ENCODE measurements around the gene WWC1. TPM values are rescaled to one million over a fixed set of nuclear protein-coding genes. Genes with fewer than 3 reads are reported as not detected.
"Not testable (repeated sequence)": the region's sequence is repeated elsewhere in the genome, so short reads cannot be mapped to it uniquely, and the experiment has no call there.

WWC1 gene
- polyA plus RNA-seq, 1 donor = 80.0 TPM

DNA sequence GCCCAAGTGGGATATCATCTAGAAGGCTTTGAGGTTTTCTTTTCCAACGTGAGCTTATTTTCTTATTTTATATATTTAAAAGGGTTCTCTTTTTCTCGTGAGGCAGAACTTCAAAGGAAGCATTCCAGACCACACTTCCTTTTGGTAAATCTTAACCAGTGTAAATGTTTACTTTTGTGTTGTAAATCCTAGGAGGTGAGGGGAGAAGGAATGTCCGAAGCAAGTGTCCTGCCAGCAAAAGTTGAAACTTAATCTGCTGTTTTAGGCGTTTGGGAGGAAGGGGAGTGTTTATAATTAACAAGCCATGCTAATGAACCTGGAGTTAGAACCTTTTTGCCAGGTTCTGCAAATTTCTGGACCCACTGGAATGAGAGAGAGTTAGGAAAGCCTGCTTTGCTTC lies 37.9 kb downstream of the WWC1 start:
- peak; percentile 49 for DNase-seq

DNA sequence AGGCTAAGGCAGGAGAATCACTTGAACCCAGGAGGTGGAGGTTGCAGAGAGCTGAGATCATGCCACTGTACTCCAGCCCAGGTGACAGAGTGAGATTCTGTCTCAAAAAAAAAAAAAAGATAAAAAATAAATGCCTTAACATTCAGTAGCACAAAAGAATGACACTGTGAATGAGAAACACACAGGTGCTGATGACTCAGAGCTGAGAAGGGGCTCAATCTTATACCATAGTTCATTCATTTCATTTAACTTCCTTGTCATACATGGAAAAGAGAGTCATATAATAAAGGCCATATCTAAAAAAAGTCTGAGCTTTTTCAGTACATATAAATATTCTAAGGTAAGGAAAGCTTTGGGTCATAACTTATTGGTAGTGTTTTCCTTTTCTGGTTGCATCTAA lies 40.6 kb downstream of the WWC1 start:
- DNase-seq = no peak

DNA sequence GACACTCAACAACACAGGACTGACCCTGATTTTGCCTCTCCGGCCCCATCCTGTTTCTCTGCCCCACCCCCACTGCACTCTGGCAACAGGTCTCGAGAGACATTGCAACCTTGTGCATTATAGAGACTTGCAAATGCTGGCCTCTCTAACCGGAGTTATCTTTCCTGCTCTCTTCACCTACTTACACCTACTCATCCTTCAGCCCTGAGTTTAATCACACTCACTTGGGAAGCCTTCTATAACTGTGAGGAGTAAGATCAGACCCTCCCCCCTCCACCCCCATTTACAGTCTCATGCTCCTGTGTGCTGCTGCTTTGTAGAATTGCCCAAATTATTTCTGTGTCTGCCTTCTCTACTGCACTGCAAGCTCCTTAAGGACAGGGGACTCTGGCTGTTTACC lies 42.8 kb downstream of the WWC1 start:
- no peak for DNase-seq

- peak; percentile 78 for DNase-seq
These were observed 43.2 kb downstream of the WWC1 start for GRCh38 chr5:168334695-168335094.

DNA sequence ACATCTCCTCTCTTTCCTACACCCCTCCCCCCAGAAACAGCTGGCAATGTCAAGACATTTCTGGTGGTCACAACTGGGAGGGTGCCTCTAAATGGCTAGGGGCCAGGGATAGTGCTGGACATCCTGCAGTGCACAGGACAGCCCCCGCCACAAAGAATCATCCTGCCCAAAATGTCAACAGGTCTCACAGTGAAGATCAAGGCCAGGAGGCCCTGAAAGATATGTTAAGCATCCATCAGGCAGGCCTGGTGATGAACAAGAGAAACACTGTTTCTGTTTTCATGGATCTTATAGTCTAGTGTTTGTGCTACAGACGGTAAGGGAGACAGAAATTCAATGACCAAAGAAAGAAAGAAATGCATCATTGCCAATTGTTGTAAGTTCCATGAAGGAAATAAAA lies 45.9 kb downstream of the WWC1 start:
- DNase-seq = no peak

GRCh38 chr5:168339109-168339771 lies 47.8 kb downstream of the WWC1 start:
- no peak for DNase-seq

DNA sequence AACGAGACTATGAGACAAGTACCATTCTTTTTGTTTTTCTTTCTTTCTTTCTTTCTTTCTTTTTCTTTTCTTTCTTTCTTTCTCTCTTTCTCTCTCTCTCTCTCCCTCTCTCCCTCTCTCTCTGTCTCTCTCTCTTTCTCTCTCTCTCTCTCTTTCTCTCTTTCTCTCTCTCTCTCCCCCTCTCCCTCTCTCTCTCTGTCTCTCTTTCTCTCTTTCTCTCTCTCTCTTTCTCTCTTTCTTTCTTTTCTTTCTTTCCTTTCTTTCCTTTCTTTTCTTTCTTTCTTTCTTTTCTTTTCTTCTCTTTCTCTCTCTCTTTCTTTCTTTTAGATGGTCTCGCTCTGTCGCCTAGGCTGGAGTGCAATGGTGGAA lies 48.3 kb downstream of the WWC1 start:
- not testable (repeated sequence) for DNase-seq

DNA sequence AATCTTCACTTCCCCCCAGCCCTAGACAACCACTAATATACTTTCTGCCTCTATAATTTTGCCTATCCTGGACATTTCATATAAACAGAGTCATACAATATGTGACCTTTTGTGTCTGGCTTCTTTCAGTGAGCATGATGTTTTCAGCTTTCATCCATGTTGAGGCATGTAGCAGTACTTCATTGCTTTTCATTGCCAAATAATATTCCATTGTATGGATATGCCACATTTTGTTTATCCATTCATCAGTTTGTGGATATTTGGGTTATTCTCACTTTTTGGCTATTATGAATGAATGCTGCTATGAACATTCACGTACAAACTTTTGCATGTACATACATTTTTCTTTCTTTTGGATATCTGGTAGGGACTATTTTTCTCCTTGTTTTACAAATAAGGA lies 49.0 kb downstream of the WWC1 start:
- no peak for DNase-seq

GRCh38 chr5:168341178-168341577 lies 49.7 kb downstream of the WWC1 start:
- DNase-seq = no peak

- no peak for DNase-seq
These were observed 50.8 kb downstream of the WWC1 start for GRCh38 chr5:168342151-168342825.

DNA sequence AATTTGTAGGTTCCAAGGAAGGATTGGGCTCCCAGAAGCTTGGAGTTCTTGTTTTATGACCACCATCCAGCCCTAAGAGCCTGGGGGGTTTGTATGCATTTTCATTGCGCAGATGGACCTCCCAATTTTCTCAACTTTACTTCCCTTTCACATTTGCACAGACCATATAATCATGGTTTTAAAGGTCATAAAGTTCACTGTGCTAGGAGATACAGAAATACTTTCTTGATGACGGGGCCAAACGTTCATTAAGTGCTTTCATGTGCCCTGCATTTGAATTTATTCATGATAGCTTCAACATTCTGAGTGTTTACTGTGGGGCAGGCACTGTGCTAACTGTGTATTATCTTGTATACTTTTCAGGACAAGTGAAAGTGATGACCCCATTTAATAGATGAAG lies 51.5 kb downstream of the WWC1 start:
- no peak for DNase-seq

- peak; percentile 78 for DNase-seq
These were observed 55.0 kb downstream of the WWC1 start for GRCh38 chr5:168346417-168346816.

DNA sequence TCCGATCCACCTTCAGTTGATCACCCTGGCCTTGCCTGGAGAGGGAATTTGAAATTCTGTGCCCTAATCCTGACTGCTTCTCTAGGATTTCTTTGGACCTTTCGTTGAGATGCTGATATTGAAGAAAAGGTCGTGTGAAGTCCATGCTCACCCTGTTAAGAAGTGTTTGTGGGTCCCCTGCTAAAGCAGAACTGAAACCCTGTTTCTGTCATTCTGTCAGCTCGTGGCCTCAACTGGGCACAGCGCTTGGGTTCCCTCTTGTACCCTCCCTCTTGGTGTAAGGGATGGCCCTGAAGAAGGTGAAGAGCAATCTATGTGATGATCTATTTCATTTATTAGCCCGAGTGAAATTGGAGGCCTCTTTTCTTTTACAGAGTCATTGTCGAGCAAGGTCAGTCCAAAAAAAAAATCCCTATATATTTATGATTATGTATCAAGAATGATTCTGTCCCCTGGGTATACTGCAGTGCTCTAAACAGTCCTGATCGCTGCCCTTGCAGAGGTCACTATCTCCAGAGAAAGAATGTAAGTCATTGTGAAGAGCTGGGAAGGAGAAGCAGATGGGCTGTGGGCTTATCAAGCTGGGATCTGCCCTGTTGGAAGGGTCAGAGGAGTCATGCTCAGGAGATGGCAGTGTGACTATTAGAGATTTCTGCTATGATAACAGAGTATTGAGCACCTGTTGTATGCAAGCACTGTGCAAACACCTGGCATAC lies 56.1 kb downstream of the WWC1 start:
- DNase-seq = no peak

- no peak for DNase-seq
These were observed 56.6 kb downstream of the WWC1 start for GRCh38 chr5:168348084-168348414.

DNA sequence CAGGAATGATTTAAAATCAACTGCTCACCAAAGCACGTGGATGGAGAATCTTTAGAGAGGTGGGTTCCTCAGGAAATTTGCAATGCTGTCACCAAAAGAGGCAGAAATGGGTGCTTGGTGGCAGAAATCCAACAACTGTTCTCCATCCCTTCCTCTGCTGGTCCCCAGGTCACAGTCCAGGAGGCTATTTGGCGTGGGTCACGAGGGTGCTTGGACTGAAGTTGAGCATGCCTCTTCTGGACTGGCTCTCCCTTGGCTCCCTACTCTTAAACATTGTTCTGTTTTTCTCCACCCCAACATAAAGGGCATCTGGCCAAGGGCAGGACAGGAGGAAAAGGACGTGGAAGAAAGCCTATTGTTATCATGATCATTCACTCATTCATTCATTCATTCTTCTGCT lies 58.9 kb downstream of the WWC1 start:
- no peak for DNase-seq

GRCh38 chr5:168353216-168353957 lies 61.9 kb downstream of the WWC1 start:
- no peak for DNase-seq

GRCh38 chr5:168354397-168354796 lies 63.0 kb downstream of the WWC1 start:
- no peak for DNase-seq

GRCh38 chr5:168356171-168356570 lies 64.7 kb downstream of the WWC1 start:
- DNase-seq = no peak

DNA sequence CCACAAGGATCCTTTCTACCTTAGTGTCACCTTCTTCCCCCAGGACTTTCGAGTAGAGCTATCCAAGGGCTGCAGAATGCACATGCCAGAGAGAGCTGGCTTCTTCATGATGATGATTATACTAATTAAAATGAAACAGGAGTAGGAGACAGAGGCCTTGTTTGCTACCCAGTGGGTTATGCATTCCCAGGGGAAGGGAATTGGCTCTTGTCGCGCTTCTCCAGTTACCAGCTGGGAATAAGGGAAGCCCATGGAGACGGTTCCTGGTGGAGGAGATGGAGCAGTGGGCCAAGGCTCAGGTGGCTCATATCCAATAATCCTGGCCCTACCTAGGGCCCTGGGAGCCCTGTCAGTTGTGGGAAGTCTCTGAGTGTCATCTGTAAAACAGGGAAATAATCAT lies 65.1 kb downstream of the WWC1 start:
- no peak for DNase-seq

- DNase-seq = no peak
These were observed 66.4 kb downstream of the WWC1 start for GRCh38 chr5:168357876-168358275.

GRCh38 chr5:168359820-168360460 lies 68.5 kb downstream of the WWC1 start:
- no peak for DNase-seq

DNA sequence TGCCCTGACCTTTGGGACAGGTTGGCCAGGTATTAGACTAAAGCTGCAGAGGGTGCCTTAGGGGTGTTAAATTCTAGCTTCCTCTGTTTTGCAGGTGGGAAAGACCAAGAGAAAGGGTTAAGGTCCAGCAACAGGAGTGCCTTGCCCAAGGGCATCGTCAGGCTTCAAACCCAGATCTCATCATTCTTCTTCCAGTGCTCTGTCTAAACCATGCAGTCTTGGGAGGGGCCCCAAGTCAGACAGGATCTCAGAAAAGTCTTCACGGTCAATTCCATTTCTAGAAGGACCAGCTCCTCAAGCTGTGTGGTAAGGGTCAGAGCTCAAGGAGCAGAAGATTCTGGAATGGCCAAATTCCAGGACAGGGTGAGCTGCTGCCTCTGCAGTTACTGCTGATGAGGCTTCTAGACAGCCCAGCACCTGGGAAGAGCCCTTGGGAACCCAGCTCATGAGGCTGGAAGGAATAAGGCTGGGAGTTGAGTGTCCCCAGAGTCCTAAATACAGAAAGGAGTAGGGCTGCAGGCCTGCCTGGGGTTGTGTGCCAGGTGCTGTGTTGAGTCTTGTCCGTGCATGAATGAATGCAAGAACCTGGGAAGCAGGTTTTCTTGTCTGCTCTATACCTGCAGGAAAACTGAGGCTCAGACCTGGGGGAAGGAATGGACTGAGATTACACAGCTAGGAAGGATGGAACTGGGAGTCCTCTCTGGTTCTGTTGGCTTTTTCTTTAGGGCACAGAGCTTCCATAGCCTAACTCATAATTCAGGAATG lies 69.3 kb downstream of the WWC1 start:
- DNase-seq = no peak

Measured in left kidney (tissue), 2 donors.